AG04450 (cell line): Measurements from ENCODE around the gene APLNR. TPM values are rescaled to one million over a fixed set of nuclear protein-coding genes. Genes with fewer than 3 reads are reported as not detected.

Source experiments
- CTCF ChIA-PET: fragments of 300-600, 350-600 bp; formaldehyde crosslinking; extraction: SDS; loops from one replicate; lab custom pipeline; 2022; ENCODE audit warnings: antibody characterized with exemption, inconsistent platforms; lab: Charles Lee
- POLR2A ChIA-PET: fragments of 350-600 bp; formaldehyde crosslinking; extraction: SDS; loops from one replicate; lab custom pipeline; 2021; ENCODE audit warnings: antibody characterized with exemption, inconsistent platforms; lab: Yijun Ruan, JAX
- DNase-seq: peaks from one replicate; pipeline ENCODE4 v3.0.0-alpha.2; 2011; ENCODE audit warnings: low read depth, low spot score
- H3K27ac ChIP-seq: one replicate; pipeline ENCODE4 v1.5.1; 2012; ENCODE audit warnings: low read depth, low read length, control low read depth
- H3K27me3 ChIP-seq: one replicate; pipeline ENCODE4 v1.6.0; 2012; ENCODE audit warnings: low read length; ENCODE audit not compliant: control insufficient read depth, insufficient read depth
- H3K4me3 ChIP-seq: 2 replicates; pipeline ENCODE4 v1.5.1; 2011; ENCODE audit warnings: mild to moderate bottlenecking, low read depth, low read length, control low read depth
- H3K9me3 ChIP-seq: 2 replicates; pipeline ENCODE4 v1.5.1; 2012; ENCODE audit warnings: low read length; ENCODE audit not compliant: control insufficient read depth, insufficient read depth
- polyA plus RNA-seq: library from polyadenylated mRNA; depleted of rRNA; stranded (reverse); fragments of >200 nt; gene quantifications from 2 replicates; pipeline ENCODE4 v1.2.3, GENCODE V29; 2011
- TF ChIP-seq, protein P1 (sequence below): IDR thresholded peaks from 2 replicates; pipeline ENCODE4 v1.5.1; 2011; ENCODE audit warnings: low read depth, low read length, control low read depth, inconsistent platforms

Gene APLNR
- polyA plus RNA-seq, 1 experiment: not detected

DNA sequence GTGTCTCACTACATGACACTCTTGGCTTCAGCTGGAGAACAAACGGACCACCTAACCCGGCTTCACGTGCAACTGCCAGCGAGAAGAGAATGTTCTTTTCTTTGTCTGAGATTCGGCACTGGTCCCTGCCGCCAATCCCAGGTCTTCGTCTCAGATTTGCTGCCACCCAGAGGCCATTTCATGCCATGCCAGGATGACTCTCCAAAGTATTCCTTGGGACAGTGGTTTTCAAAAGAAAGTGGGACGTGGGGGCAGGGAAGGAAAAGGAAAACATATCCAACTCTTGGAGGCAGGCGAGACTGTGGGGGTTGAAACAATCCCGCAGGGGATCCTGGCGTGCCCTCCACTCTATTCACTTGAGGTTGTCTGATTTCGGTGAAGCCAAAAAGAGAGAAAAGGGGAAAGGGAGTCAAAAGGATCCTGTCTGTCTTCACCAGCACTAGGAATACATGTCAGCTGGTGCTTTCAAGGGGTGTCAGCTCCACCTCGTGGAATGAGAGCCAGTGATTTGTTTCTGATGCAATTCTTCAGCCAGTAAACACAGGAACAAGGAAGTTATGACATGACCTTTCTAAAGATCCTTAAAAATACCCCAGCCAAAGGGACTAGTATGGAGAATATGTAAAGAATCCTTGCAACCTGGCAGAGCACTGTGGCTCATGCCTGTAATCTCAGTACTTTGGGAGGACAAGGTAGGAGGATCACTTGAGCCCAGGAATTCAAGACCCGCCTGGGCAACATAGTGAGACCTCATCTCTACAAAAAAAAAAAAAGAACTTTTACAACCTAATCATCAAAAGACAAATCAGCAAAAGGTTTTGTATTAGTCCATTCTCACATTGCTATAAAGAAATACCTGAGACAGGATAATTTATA is 41.0 kb upstream of the APLNR start:
- H3K4me3 ChIP-seq: peak overlapping the region; percentile 25; the same call in 1 of the 2 replicates
- POLR2A ChIA-PET: interaction anchor here (0.7 kb wide), 1 partner anchor 34 kb away, joined by 5 read pairs; no protein-coding TSS in a partner anchor

DNA sequence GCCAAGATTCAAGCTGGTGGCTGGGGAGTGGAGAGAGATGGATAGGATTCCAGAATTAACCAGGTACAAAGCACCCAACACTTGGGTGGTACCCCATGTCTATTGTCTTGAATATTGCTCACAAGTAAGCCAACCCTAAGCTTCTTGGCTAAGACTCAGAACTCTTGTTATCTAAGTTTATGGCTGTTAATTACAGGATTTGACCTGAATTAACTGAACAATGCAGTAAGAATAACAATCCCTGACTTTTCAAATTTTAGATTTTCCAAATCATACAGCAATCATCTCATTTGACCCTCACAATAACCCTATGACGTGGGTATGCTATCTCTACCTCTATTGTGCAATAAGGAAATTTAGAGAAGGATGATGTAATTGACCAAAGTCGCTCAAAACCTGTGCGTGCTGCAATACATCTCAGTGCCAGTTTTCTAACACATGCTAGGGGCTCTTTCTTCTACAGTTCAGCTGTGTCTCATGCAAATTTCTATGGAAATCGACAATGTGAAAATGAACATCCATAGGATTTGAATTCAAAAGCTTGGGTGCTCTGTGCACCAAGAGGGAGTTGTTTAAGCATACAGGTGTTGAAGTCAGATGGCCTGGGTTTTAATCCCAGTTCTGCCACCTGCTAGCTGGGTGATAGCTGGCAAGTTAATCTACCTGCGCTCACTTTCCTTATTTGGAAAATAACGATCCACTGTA is 40.1 kb upstream of the APLNR start:
- H3K27me3 ChIP-seq: no peaks in the 10 kb centered on the region
- H3K9me3 ChIP-seq: peaks cover 3% of the 10 kb centered on the region; the same call in 1 of the 2 replicates
- DNase-seq: no peak
- H3K4me3 ChIP-seq: no peak overlapping the region
- TF ChIP-seq, protein P1, sequence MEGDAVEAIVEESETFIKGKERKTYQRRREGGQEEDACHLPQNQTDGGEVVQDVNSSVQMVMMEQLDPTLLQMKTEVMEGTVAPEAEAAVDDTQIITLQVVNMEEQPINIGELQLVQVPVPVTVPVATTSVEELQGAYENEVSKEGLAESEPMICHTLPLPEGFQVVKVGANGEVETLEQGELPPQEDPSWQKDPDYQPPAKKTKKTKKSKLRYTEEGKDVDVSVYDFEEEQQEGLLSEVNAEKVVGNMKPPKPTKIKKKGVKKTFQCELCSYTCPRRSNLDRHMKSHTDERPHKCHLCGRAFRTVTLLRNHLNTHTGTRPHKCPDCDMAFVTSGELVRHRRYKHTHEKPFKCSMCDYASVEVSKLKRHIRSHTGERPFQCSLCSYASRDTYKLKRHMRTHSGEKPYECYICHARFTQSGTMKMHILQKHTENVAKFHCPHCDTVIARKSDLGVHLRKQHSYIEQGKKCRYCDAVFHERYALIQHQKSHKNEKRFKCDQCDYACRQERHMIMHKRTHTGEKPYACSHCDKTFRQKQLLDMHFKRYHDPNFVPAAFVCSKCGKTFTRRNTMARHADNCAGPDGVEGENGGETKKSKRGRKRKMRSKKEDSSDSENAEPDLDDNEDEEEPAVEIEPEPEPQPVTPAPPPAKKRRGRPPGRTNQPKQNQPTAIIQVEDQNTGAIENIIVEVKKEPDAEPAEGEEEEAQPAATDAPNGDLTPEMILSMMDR: no peak
- no peak overlapping the region for H3K27ac ChIP-seq
- ChIA-PET CTCF (interaction anchor here (0.6 to 10.0 kb wide), 8 partner anchors 11 to 367 kb away, joined by 3 to 117 read pairs (median 3); no protein-coding TSS in a partner anchor), POLR2A (interaction anchor here (0.6 kb wide), 1 partner anchor 72 kb away, joined by 5 read pairs; no protein-coding TSS in a partner anchor)

More for the DNA sequence above, 41.0 kb upstream of the APLNR start:
- TF ChIP-seq, protein P1: peak; percentile 84
- CTCF ChIA-PET: interaction anchor here (0.6 to 10.0 kb wide), 13 partner anchors 10 to 437 kb away, joined by 3 to 117 read pairs (median 3); no protein-coding TSS in a partner anchor
- peak; percentile 58 for DNase-seq
- H3K27ac ChIP-seq: peak overlapping the region; percentile 95
- peaks cover 3% of the 10 kb centered on the region; the same call in 1 of the 2 replicates for H3K9me3 ChIP-seq
- no peaks in the 10 kb centered on the region for H3K27me3 ChIP-seq

GRCh38 chr11:57276169-57276970 is 39.3 kb upstream of the APLNR start:
- H3K4me3 ChIP-seq: no peak overlapping the region
- TF ChIP-seq, protein P1: no peak
- H3K27me3 ChIP-seq: peaks cover 3% of the 10 kb centered on the region
- no peak for DNase-seq
- CTCF ChIA-PET: interaction anchor here (1.4 to 10.0 kb wide), 4 partner anchors 12 to 160 kb away, joined by 3 to 117 read pairs (median 6); no protein-coding TSS in a partner anchor
- POLR2A ChIA-PET: no interaction called here
- H3K9me3 ChIP-seq: peaks cover 3% of the 10 kb centered on the region; the same call in 1 of the 2 replicates
- H3K27ac ChIP-seq: no peak overlapping the region

DNA sequence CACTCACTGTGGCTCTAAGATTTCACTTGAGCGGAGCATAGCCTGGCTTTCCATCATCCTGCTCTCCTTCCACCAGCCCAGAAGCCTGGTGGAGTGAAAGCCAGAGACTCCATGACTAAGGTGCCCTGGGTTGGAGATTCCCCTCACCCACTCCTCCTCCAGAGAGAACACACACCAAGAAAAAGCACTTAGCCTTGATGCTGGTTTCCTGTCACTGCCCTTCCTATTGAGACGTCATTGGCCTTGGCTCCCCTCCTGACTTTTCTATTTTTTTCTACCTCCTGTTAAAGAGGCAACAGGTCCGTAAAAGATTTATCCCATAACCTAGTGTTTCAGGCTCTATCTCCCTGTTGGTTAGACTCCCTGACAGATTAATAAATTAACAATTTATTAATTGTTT is 38.5 kb upstream of the APLNR start:
- no peak for DNase-seq
- H3K27me3 ChIP-seq: peaks cover 3% of the 10 kb centered on the region
- TF ChIP-seq, protein P1: no peak
- H3K27ac ChIP-seq: no peak overlapping the region
- H3K4me3 ChIP-seq: no peak overlapping the region
- H3K9me3 ChIP-seq: peaks cover 3% of the 10 kb centered on the region; the same call in 1 of the 2 replicates
- ChIA-PET POLR2A (no interaction called here), CTCF (interaction anchor here (1.6 to 10.0 kb wide), 2 partner anchors 25 to 434 kb away, joined by 4 to 117 read pairs; no protein-coding TSS in a partner anchor)
